Fibroblast of the aortic adventitia (primary cell): ENCODE results near the gene HMX2. TPM values are rescaled to one million over a fixed set of nuclear protein-coding genes. Genes with fewer than 3 reads are reported as not detected.

Experiments
- DNase-seq: peaks from one replicate; pipeline ENCODE4 v3.0.0-alpha.2; 2010; ENCODE audit warnings: low read depth
- H3K4me3 ChIP-seq: 2 replicates; pipeline ENCODE4 v1.5.1; 2011; ENCODE audit warnings: low read depth, mild to moderate bottlenecking, control low read depth, low read length, moderate library complexity
- total RNA-seq: library from RNA; depleted of rRNA; stranded (reverse); fragments of >200 nt; gene quantifications from 2 replicates; pipeline ENCODE4 v1.2.3, GENCODE V29; 2012; ENCODE audit warnings: low replicate concordance
- TF ChIP-seq, protein P1 (sequence below): IDR thresholded peaks from 2 replicates; pipeline ENCODE4 v1.5.1; 2011; ENCODE audit warnings: mild to moderate bottlenecking, low read length, control low read depth, inconsistent platforms; ENCODE audit not compliant: insufficient read depth

HMX2 gene
- total RNA-seq, 1 donor, result not detected

DNA sequence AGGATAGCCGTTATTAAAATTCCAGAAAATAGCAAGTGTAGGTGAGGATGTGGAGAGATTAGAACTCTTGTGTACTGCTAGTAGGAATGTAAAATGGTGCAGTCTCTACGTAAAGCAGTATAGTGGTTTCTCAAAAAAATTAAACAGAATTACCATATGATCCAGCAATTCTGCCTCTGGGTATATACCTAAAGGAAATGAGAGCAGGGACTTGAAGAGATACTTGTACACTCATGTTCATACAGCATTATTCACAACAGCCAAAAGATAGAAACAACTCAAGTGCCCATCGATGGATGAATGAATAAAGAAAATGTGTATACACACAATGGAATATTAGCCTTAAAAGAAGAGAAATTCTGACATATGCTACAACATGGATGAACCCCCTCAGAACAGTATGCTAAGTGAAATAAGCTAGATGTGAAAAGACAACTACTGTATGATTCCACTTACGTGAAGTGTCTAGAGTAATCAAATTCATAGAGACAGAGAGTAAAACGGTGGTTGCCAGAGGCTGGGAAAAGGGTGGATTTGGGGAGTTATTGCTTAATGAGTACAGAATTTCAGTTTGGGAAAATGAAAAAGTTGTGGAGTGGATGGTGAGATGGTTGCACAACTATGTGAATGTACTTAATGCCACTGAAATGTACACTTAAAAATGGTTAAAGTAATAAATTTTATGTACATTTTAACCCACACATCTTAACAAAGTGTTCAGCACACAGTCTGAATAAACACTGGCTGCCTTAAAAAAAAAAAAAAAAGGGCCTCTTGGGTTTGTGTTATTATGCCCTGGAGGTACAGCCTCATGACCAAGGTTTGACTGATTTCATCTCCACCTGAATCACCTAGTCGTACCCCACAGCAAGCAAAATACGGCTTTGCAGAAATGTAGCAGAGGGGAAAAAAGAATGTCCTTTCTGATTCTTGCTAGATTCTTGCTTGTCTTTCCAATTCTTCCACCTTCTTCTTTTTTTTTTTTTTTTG lies 32.5 kb downstream of the HMX2 start:
- TF ChIP-seq, protein P1, sequence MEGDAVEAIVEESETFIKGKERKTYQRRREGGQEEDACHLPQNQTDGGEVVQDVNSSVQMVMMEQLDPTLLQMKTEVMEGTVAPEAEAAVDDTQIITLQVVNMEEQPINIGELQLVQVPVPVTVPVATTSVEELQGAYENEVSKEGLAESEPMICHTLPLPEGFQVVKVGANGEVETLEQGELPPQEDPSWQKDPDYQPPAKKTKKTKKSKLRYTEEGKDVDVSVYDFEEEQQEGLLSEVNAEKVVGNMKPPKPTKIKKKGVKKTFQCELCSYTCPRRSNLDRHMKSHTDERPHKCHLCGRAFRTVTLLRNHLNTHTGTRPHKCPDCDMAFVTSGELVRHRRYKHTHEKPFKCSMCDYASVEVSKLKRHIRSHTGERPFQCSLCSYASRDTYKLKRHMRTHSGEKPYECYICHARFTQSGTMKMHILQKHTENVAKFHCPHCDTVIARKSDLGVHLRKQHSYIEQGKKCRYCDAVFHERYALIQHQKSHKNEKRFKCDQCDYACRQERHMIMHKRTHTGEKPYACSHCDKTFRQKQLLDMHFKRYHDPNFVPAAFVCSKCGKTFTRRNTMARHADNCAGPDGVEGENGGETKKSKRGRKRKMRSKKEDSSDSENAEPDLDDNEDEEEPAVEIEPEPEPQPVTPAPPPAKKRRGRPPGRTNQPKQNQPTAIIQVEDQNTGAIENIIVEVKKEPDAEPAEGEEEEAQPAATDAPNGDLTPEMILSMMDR, result no peak
- DNase-seq, result no peak
- H3K4me3 ChIP-seq, result no peak overlapping the region

DNA sequence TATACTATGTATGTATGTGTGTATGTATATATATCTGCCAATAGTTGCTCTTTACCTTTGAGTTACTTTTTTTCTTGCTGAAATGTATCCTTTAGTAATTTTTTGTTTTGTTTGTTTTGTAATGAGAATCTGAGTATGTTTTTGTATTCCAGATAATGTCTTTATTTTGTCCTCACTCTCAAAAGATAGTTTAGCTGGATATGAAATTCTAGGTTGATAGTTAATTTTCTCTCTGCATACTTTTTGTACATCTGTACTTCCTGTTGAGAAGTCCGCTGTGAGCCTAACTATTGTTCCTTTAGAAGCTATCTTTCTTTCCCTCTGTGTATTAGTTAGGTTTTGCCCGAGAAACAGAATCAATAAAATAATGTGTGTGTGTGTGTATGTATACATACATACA lies 35.8 kb downstream of the HMX2 start:
- TF ChIP-seq, protein P1, result no peak
- DNase-seq, result no peak
- no peak overlapping the region for H3K4me3 ChIP-seq

DNA sequence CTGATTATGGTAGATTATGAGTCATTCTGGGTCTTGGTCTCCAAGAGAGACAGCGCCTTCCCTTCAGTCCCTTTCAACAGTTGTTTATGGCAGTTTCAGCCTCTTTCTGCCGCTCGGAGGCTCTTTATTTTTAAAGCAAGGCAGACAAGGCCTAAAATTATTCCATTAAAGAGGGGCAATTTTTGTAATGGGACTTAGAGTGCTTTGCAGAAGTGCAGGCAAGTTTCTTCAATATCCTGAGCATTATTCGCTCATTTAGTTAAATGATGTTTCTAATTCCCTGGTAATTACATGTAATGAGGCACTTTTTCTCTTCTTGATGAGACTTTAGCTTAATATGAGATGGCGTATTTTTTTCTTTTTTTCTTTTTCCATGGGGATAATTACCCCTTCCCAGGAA lies 39.8 kb downstream of the HMX2 start:
- TF ChIP-seq, protein P1, result no peak
- no peak for DNase-seq
- H3K4me3 ChIP-seq, result no peak overlapping the region

DNA sequence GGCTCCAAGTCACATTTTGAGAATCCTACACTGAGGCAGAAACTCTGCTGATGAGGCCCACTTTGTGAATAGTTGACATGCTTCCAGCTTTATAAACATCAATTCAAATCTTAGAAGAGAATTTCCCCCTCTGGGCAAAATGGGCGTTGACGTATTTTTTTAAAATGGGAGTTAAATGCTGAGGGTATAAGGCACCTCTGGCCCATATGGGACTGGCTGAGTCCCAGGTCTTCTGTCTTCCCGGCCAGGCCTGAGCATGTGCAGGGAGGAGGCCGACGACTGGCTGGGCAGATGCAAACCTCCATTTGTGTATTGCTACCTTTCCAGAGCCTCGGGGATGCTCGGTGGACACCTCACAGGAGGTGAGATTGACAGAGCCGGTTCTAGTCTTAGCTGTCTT lies 44.0 kb downstream of the HMX2 start:
- no peak for DNase-seq
- no peak overlapping the region for H3K4me3 ChIP-seq
- TF ChIP-seq, protein P1, result no peak

DNA sequence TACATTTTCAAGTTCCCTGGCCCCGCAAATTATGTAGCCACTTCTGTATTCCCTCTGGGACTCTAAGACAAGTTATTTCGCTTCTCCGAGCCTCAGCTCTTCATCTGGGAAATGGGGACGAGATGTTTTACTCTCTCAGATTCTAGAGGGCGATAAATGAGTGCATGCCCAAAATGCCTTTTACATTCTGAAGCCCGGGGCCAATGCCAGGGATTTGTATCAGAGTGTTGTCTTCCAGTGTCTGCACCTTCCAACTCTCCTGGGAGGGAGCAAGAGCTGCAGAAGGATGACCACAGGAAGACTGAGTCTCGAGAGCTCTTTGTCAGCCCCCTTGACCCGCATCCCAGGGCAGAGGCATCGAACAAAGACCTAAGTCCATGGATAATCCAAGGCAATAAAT lies 46.1 kb downstream of the HMX2 start:
- no peak for DNase-seq
- TF ChIP-seq, protein P1, result no peak
- H3K4me3 ChIP-seq, result no peak overlapping the region

Other genes with a start within 250 kb of the HMX2 start
- gene FAM24A, start 237.5 kb upstream of the HMX2 start, total RNA-seq, result not detected in 2 replicates
- gene C10orf88, start 193.9 kb upstream of the HMX2 start, total RNA-seq, result 5.9 and 7.8 TPM in 2 replicates
- gene PSTK, start 167.7 kb upstream of the HMX2 start, total RNA-seq, result 1.4 and 4.7 TPM in 2 replicates
- gene IKZF5, start 139.3 kb upstream of the HMX2 start, total RNA-seq, result 3.4 and 8.9 TPM in 2 replicates
- gene ACADSB, start 139.1 kb upstream of the HMX2 start, total RNA-seq, result 7.4 and 11.4 TPM in 2 replicates
- gene HMX3, start 12.2 kb upstream of the HMX2 start, total RNA-seq, result not detected in 2 replicates
- gene BUB3, start 6.3 kb downstream of the HMX2 start, total RNA-seq, result 113 and 182 TPM in 2 replicates